ENCODE data around the gene PCGF2. TPM values are rescaled to one million over a fixed set of nuclear protein-coding genes. Genes with fewer than 3 reads are reported as not detected.

The PCGF2 gene
- total RNA-seq, 1 experiment from 2014 or later, result 43.9 TPM

- Histone ChIP-seq H3K27ac (ENCODE audit: low read length) (no peak overlapping the region), H3K36me3 (ENCODE audit: control insufficient read depth, insufficient read depth, low read length) (no peaks in the 10 kb centered on the region), H3K27me3 (ENCODE audit: control insufficient read depth, insufficient read depth, low read length) (no peaks in the 10 kb centered on the region), H3K4me1 (ENCODE audit: control insufficient read depth, insufficient read depth, low read length) (peaks cover 4% of the 10 kb centered on the region; the same call in 1 of the 2 replicates), H3K9me3 (ENCODE audit: control insufficient read depth, insufficient read depth, low read depth, low read length) (no peaks in the 10 kb centered on the region), H3K4me3 (ENCODE audit: low read depth in 2 of 2, low read length in 2 of 2) (no peak overlapping the region)
- in situ Hi-C loops (cut with HindIII; ENCODE audit: low pct_unique_long_range_greater_than_20kb, low sequenced_read_pairs) (no loop called here), intact Hi-C loops (cut with micrococcal nuclease; ENCODE audit: unreplicated experiment) (no loop called here)
- CTCF ChIA-PET, result interaction anchor here (1.2 kb wide), 1 partner anchor 14 kb away, joined by 3 read pairs; no protein-coding TSS in a partner anchor
- no TSS peak for BruUV-seq (replicated peaks)
- no peak for ATAC-seq
- DNase-seq (ENCODE audit: low read depth, low spot score), result no peak
- TF ChIP-seq SIN3A (IDR thresholded peaks at IDR 0.05; ENCODE audit: borderline replicate concordance, insufficient read depth, low read depth, low read length) (no peak), POLR2AphosphoS5 (IDR thresholded peaks at IDR 0.05; ENCODE audit: low read depth, low read length) (no peak), TCF7L2 (IDR thresholded peaks at IDR 0.05; ENCODE audit: low read depth, low read length) (no peak)
- TF ChIP-seq, protein P1, sequence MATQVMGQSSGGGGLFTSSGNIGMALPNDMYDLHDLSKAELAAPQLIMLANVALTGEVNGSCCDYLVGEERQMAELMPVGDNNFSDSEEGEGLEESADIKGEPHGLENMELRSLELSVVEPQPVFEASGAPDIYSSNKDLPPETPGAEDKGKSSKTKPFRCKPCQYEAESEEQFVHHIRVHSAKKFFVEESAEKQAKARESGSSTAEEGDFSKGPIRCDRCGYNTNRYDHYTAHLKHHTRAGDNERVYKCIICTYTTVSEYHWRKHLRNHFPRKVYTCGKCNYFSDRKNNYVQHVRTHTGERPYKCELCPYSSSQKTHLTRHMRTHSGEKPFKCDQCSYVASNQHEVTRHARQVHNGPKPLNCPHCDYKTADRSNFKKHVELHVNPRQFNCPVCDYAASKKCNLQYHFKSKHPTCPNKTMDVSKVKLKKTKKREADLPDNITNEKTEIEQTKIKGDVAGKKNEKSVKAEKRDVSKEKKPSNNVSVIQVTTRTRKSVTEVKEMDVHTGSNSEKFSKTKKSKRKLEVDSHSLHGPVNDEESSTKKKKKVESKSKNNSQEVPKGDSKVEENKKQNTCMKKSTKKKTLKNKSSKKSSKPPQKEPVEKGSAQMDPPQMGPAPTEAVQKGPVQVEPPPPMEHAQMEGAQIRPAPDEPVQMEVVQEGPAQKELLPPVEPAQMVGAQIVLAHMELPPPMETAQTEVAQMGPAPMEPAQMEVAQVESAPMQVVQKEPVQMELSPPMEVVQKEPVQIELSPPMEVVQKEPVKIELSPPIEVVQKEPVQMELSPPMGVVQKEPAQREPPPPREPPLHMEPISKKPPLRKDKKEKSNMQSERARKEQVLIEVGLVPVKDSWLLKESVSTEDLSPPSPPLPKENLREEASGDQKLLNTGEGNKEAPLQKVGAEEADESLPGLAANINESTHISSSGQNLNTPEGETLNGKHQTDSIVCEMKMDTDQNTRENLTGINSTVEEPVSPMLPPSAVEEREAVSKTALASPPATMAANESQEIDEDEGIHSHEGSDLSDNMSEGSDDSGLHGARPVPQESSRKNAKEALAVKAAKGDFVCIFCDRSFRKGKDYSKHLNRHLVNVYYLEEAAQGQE (IDR thresholded peaks at IDR 0.05; ENCODE audit: insufficient read depth in 1 of 2, low read depth in 2 of 2, low read length in 1 of 2), result no peak
- TF ChIP-seq, protein P2, sequence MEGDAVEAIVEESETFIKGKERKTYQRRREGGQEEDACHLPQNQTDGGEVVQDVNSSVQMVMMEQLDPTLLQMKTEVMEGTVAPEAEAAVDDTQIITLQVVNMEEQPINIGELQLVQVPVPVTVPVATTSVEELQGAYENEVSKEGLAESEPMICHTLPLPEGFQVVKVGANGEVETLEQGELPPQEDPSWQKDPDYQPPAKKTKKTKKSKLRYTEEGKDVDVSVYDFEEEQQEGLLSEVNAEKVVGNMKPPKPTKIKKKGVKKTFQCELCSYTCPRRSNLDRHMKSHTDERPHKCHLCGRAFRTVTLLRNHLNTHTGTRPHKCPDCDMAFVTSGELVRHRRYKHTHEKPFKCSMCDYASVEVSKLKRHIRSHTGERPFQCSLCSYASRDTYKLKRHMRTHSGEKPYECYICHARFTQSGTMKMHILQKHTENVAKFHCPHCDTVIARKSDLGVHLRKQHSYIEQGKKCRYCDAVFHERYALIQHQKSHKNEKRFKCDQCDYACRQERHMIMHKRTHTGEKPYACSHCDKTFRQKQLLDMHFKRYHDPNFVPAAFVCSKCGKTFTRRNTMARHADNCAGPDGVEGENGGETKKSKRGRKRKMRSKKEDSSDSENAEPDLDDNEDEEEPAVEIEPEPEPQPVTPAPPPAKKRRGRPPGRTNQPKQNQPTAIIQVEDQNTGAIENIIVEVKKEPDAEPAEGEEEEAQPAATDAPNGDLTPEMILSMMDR (IDR thresholded peaks at IDR 0.05), result no peak
- POLR2A ChIA-PET, result no interaction called here
These were observed 57.0 kb downstream of the PCGF2 start for GRCh38 chr17:38691154-38691553.

GRCh38 chr17:38690386-38690785 lies 57.8 kb downstream of the PCGF2 start:
- intact Hi-C loops (cut with micrococcal nuclease; ENCODE audit: unreplicated experiment) (no loop called here), in situ Hi-C loops (cut with HindIII; ENCODE audit: low pct_unique_long_range_greater_than_20kb, low sequenced_read_pairs) (no loop called here)
- Histone ChIP-seq H3K27me3 (ENCODE audit: control insufficient read depth, insufficient read depth, low read length) (no peaks in the 10 kb centered on the region), H3K4me3 (ENCODE audit: low read depth in 2 of 2, low read length in 2 of 2) (no peak overlapping the region), H3K4me1 (ENCODE audit: control insufficient read depth, insufficient read depth, low read length) (peaks cover 4% of the 10 kb centered on the region; the same call in 1 of the 2 replicates), H3K9me3 (ENCODE audit: control insufficient read depth, insufficient read depth, low read depth, low read length) (no peaks in the 10 kb centered on the region), H3K36me3 (ENCODE audit: control insufficient read depth, insufficient read depth, low read length) (no peaks in the 10 kb centered on the region), H3K27ac (ENCODE audit: low read length) (no peak overlapping the region)
- no TSS peak for BruUV-seq (replicated peaks)
- CTCF ChIA-PET, result interaction anchor here (1.2 kb wide), 1 partner anchor 14 kb away, joined by 3 read pairs; no protein-coding TSS in a partner anchor
- POLR2A ChIA-PET, result no interaction called here
- TF ChIP-seq, protein P2 (IDR thresholded peaks at IDR 0.05), result no peak
- TF ChIP-seq POLR2AphosphoS5 (IDR thresholded peaks at IDR 0.05; ENCODE audit: low read depth, low read length) (no peak), SIN3A (IDR thresholded peaks at IDR 0.05; ENCODE audit: borderline replicate concordance, insufficient read depth, low read depth, low read length) (no peak), TCF7L2 (IDR thresholded peaks at IDR 0.05; ENCODE audit: low read depth, low read length) (no peak)
- TF ChIP-seq, protein P1 (IDR thresholded peaks at IDR 0.05; ENCODE audit: insufficient read depth in 1 of 2, low read depth in 2 of 2, low read length in 1 of 2), result no peak
- DNase-seq (ENCODE audit: low read depth, low spot score), result no peak
- no peak for ATAC-seq
